ENCODE measurements around the gene IFT81.

The IFT81 gene

DNA sequence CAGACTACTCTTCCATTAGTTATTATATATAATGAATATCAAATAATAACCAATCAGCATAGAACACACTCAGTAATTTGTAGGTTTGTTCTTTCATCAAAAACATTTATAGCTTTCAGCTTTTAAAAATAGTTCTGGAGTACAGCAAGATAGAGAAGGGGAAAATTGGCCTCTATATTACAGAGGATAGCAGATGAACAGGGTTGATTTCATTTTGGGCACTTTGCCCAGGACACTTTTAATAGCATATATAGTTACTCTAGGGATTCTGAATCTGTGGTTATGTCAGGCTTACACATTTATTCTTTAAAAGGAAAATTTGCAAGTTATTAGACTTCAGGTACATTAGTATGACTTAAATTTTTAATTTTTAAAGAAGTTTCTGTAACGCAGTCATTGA is 52.6 kb downstream of the IFT81 start:
- no peaks in the 10 kb centered on the region for H3K36me3 Mint-ChIP-seq (ENCODE audit: insufficient read depth)
- no peaks in the 10 kb centered on the region for H3K27me3 Mint-ChIP-seq
- no peak overlapping the region for H3K27ac Mint-ChIP-seq (ENCODE audit: low read depth)
- DNase-seq (ENCODE audit: low spot score in 2 of 2) (no peak), ATAC-seq (replicated peaks; ENCODE audit: extremely low read depth, poor library complexity, severe bottlenecking) (no peak)
- H3K9me3 Mint-ChIP-seq = no peaks in the 10 kb centered on the region
- no peak overlapping the region for H3K4me3 Mint-ChIP-seq
- no peaks in the 10 kb centered on the region for H3K4me1 Mint-ChIP-seq

DNA sequence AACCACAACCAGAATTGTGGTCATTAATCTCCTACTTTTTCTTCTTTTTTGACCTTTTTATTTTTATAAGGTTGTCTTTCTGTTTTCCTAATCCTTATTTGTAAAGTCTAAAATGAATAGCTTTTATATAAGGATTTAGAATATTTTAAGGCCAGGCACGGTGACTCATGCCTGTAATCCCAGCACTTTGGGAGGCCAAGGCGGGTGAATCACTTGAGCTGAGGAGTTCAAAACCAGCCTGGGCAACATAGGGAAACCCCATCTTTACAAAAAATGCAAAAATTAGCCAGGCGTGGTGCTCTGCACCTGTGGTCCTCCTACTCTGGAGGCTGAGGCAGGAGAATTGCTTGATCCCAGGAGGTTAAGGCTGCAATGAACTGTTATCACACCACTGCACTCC is 55.1 kb downstream of the IFT81 start:
- Mint-ChIP-seq H3K4me1 (no peaks in the 10 kb centered on the region), H3K4me3 (no peak overlapping the region), H3K36me3 (ENCODE audit: insufficient read depth) (no peaks in the 10 kb centered on the region), H3K27me3 (no peaks in the 10 kb centered on the region), H3K27ac (ENCODE audit: low read depth) (no peak overlapping the region), H3K9me3 (no peaks in the 10 kb centered on the region)
- ATAC-seq (replicated peaks; ENCODE audit: extremely low read depth, poor library complexity, severe bottlenecking) (no peak), DNase-seq (ENCODE audit: low spot score in 2 of 2) (no peak)

DNA sequence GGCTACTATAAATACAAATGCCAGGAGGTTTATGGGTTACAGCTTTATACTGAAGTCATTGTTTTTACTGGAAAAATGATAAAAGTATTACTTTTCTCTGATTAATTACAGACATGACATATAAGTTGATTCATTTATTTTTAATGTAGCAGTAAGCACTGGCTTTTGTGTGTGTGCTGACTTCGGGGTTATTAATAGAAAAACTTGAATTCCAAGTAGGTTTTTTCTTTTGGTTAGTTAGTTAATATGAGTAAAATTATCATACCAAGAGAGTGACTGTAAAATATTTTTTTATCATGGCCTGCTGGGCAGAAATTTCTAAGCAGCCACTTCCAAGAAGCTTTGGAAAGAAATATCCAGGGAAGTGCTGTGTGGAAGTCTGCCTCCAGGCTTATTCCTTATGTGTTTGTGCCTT is 56.4 kb downstream of the IFT81 start:
- Mint-ChIP-seq H3K9me3 (no peaks in the 10 kb centered on the region), H3K4me1 (no peaks in the 10 kb centered on the region), H3K4me3 (no peak overlapping the region), H3K27ac (ENCODE audit: low read depth) (no peak overlapping the region), H3K36me3 (ENCODE audit: insufficient read depth) (no peaks in the 10 kb centered on the region), H3K27me3 (no peaks in the 10 kb centered on the region)
- no peak for ATAC-seq (replicated peaks; ENCODE audit: extremely low read depth, poor library complexity, severe bottlenecking)
- no peak for DNase-seq (ENCODE audit: low spot score in 2 of 2)

DNA sequence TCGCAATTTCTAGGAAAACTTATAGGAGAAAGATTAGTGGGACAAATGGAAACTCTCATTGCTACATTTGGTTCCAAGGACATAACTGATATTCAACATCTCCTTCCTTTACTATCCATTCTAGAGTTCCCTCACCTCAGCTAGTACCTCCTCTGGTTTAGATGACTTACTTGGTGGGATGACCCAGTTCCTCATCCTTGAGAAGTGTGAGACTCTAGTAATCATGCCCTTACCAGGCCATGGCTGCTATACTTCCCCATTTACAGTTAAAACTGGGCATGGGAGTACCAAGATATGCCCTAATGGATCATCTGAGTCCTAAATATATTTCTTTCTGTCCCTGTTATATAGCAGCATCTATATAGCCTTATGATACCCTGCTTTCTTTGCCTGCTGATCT is 58.1 kb downstream of the IFT81 start:
- peaks cover 12% of the 10 kb centered on the region for H3K9me3 Mint-ChIP-seq
- H3K4me1 Mint-ChIP-seq = no peaks in the 10 kb centered on the region
- DNase-seq (ENCODE audit: low spot score in 2 of 2) (no peak), ATAC-seq (replicated peaks; ENCODE audit: extremely low read depth, poor library complexity, severe bottlenecking) (no peak)
- no peaks in the 10 kb centered on the region for H3K27me3 Mint-ChIP-seq
- no peaks in the 10 kb centered on the region for H3K36me3 Mint-ChIP-seq (ENCODE audit: insufficient read depth)
- H3K4me3 Mint-ChIP-seq = no peak overlapping the region
- H3K27ac Mint-ChIP-seq (ENCODE audit: low read depth) = no peak overlapping the region

DNA sequence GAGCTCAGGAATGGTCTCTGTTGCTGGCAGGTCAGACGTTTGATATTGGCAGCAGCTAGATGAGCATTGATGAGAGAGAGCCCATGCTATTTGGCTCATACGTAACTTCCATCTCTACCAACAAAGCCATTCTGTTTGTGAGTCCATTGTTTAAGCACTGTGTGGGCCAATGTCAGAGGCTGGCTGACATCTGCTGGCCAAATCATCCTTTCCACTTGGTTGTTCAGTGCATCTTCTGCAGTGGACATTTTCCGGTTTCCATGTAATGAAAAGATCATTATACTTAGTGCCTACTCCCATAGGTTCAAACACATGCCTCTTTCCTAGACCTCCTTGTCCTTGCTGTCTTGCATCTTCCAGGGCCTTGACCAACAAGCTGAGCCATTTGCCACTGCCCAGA is 59.2 kb downstream of the IFT81 start:
- H3K4me1 Mint-ChIP-seq = no peaks in the 10 kb centered on the region
- H3K9me3 Mint-ChIP-seq = peaks cover 12% of the 10 kb centered on the region
- DNase-seq (ENCODE audit: low spot score in 2 of 2) (no peak), ATAC-seq (replicated peaks; ENCODE audit: extremely low read depth, poor library complexity, severe bottlenecking) (no peak)
- H3K4me3 Mint-ChIP-seq = no peak overlapping the region
- H3K27me3 Mint-ChIP-seq = no peaks in the 10 kb centered on the region
- H3K36me3 Mint-ChIP-seq (ENCODE audit: insufficient read depth) = no peaks in the 10 kb centered on the region
- H3K27ac Mint-ChIP-seq (ENCODE audit: low read depth) = no peak overlapping the region

DNA sequence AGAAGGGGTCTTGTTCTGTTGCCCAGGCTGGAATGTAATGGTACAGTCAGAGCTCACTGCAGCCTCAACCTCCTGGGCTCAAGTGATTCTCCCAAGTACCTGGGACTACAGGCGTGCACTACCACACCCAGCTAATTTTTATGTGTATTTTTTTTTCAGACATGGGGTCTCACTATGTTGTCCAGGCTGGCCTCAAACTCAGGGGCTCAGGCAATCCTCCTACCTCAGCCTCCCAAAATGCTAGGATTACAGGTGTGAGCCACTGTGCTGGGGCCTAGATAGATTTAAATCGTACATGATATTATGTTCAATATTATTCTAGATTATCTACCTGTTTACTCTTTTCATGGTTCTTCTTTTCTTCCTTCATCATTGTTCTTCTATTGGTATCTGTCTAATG is 61.5 kb downstream of the IFT81 start:
- no peak overlapping the region for H3K27ac Mint-ChIP-seq (ENCODE audit: low read depth)
- H3K27me3 Mint-ChIP-seq = no peaks in the 10 kb centered on the region
- no peak overlapping the region for H3K4me3 Mint-ChIP-seq
- H3K9me3 Mint-ChIP-seq = peaks cover 12% of the 10 kb centered on the region
- ATAC-seq (replicated peaks; ENCODE audit: extremely low read depth, poor library complexity, severe bottlenecking) (no peak), DNase-seq (ENCODE audit: low spot score in 2 of 2) (no peak)
- H3K4me1 Mint-ChIP-seq = no peaks in the 10 kb centered on the region
- no peaks in the 10 kb centered on the region for H3K36me3 Mint-ChIP-seq (ENCODE audit: insufficient read depth)

DNA sequence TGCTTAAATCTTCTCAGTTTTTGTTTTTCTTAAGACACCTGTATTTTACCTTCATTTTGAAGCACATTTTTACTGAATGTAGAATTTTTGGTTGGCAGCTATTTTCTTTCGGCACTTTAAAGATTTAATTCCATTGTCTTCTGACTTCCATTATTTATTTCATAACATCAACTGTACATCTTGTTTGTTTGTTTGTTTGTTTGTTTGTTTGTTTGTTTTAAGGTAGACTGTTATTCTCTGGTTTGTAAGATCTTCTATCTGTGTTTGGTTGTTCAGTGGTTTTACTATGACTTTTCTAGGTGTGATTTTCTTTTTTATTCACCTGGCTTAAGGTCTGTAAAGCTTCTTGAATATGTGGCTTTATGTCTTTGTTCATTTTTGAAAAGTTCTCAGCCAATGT is 61.9 kb downstream of the IFT81 start:
- ATAC-seq (replicated peaks; ENCODE audit: extremely low read depth, poor library complexity, severe bottlenecking) (no peak), DNase-seq (ENCODE audit: low spot score in 2 of 2) (no peak)
- H3K9me3 Mint-ChIP-seq = peaks cover 12% of the 10 kb centered on the region
- H3K27me3 Mint-ChIP-seq = no peaks in the 10 kb centered on the region
- no peaks in the 10 kb centered on the region for H3K36me3 Mint-ChIP-seq (ENCODE audit: insufficient read depth)
- no peaks in the 10 kb centered on the region for H3K4me1 Mint-ChIP-seq
- no peak overlapping the region for H3K27ac Mint-ChIP-seq (ENCODE audit: low read depth)
- no peak overlapping the region for H3K4me3 Mint-ChIP-seq

DNA sequence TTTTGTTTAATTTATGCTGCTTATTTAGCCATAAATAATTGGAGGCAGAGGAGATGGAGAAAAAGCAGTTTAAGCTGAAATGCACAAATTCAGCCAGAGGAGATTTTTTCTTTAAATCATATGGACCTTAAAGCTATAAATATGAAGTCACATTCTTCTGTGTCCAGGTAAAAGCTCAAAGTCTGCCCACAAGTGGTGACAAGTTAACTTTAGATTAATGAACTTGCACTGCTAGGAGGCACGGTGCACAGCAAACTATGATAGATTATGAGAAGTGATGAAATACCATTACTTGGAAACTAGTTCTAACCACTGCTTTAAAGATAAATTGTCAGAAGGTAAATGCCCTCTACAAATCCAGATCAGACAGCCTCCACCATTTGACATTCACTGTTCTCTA is 69.0 kb downstream of the IFT81 start:
- Mint-ChIP-seq H3K27ac (ENCODE audit: low read depth) (no peak overlapping the region), H3K9me3 (no peaks in the 10 kb centered on the region), H3K27me3 (no peaks in the 10 kb centered on the region), H3K4me3 (no peak overlapping the region), H3K4me1 (no peaks in the 10 kb centered on the region), H3K36me3 (ENCODE audit: insufficient read depth) (no peaks in the 10 kb centered on the region)
- ATAC-seq (replicated peaks; ENCODE audit: extremely low read depth, poor library complexity, severe bottlenecking) = no peak
- DNase-seq (ENCODE audit: low spot score in 2 of 2) = no peak

DNA sequence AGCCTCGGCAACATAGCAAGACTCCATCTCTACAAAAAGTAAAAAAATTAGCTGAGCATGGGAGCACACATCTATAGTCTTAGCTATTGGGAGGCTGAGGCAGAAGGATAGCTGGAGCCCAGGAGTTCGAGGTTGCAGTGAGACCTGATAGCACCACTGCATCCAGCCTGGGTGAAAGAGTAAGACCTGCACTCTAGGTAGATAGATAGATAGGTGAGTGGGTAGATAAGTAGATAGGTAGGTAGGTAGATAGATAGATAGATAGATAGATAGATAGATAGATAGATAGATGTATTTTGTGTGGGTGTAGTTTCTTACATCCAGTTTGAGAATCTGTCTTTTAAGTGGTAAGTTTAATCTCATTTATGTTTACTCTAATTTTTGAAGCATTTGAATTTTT is 72.8 kb downstream of the IFT81 start:
- H3K4me1 Mint-ChIP-seq = peaks cover 5% of the 10 kb centered on the region
- ATAC-seq (replicated peaks; ENCODE audit: extremely low read depth, poor library complexity, severe bottlenecking) (no peak), DNase-seq (ENCODE audit: low spot score in 2 of 2) (no peak)
- no peak overlapping the region for H3K4me3 Mint-ChIP-seq
- no peaks in the 10 kb centered on the region for H3K9me3 Mint-ChIP-seq
- H3K27ac Mint-ChIP-seq (ENCODE audit: low read depth) = no peak overlapping the region
- H3K27me3 Mint-ChIP-seq = no peaks in the 10 kb centered on the region
- no peaks in the 10 kb centered on the region for H3K36me3 Mint-ChIP-seq (ENCODE audit: insufficient read depth)

DNA sequence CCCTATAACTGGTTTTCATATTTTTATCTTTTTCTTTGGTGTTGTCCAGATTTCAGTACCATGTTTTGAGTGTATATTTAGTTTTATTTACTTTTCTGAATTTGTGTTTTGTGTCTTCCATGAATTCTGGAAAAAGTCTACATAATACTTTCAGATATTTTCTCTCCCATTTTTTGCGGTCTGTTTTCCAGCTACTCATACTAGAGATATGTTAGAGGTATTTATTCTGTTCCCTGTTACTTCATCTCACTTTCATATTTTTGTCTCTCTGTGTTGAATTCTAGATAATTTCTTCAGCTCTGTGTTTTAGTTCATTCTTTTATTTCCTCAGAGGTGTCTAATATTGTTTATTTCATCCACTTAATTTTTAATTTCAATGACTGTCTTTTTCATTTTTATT is 74.2 kb downstream of the IFT81 start:
- Mint-ChIP-seq H3K27me3 (no peaks in the 10 kb centered on the region), H3K27ac (ENCODE audit: low read depth) (peak overlapping the region; percentile 50), H3K9me3 (no peaks in the 10 kb centered on the region), H3K4me3 (no peak overlapping the region), H3K36me3 (ENCODE audit: insufficient read depth) (no peaks in the 10 kb centered on the region), H3K4me1 (peaks cover 5% of the 10 kb centered on the region)
- ATAC-seq (replicated peaks; ENCODE audit: extremely low read depth, poor library complexity, severe bottlenecking) (no peak), DNase-seq (ENCODE audit: low spot score in 2 of 2) (no peak)

DNA sequence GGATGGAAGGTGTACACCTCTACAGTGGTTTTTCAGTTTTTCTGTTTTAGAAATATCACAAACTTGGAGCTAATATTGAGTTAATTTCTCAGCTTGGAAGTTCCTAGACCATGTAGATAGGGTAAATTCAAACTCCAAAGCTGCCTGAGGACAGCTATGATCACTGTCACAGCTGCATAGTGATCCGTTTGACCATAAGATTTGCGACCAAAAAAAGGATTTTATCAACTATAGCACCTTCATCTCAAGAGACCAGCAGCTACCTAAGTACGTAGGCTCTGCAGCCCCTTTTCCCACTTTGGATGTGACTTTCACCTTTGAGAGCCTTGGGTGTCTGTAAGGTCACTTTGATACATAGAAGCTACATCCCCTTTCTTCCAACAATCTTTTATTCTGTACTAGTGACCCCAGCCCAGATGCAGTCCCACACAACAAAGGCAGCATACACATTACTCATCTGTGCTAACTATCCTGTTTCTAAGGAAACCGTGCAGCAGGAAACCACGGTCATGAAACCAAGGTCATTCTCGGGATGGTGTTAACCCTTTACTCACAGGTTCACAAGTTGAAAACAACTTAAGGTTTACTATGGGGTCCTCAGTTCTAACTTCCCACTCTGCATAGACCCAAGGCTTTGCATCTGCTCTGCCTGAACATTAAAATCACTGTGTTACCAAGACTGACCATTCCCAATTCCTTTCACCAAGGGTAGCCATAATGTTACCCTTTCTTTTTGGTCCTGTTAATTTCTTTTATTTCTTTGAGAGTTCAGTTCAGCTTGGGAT is 75.4 kb downstream of the IFT81 start:
- no peaks in the 10 kb centered on the region for H3K36me3 Mint-ChIP-seq (ENCODE audit: insufficient read depth)
- H3K4me1 Mint-ChIP-seq = peaks cover 5% of the 10 kb centered on the region
- no peaks in the 10 kb centered on the region for H3K9me3 Mint-ChIP-seq
- ATAC-seq (replicated peaks; ENCODE audit: extremely low read depth, poor library complexity, severe bottlenecking) (no peak), DNase-seq (ENCODE audit: low spot score in 2 of 2) (no peak)
- no peaks in the 10 kb centered on the region for H3K27me3 Mint-ChIP-seq
- no peak overlapping the region for H3K4me3 Mint-ChIP-seq
- no peak overlapping the region for H3K27ac Mint-ChIP-seq (ENCODE audit: low read depth)

DNA sequence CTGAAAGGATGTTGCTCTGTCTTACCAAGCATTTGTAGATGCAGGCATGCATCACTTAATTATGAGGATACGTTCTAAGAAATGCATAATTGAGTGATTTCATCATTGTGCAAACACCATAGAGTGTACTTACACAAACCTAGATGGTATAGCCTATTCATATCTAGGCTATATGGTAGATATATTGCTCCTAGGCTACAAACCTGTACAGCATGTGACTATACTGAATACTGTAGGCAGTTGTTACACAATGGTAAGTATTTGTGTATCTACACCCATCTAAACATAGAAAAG is 75.9 kb downstream of the IFT81 start:
- ATAC-seq (replicated peaks; ENCODE audit: extremely low read depth, poor library complexity, severe bottlenecking) (no peak), DNase-seq (ENCODE audit: low spot score in 2 of 2) (no peak)
- Mint-ChIP-seq H3K27ac (ENCODE audit: low read depth) (no peak overlapping the region), H3K4me1 (peaks cover 5% of the 10 kb centered on the region), H3K4me3 (no peak overlapping the region), H3K36me3 (ENCODE audit: insufficient read depth) (no peaks in the 10 kb centered on the region), H3K9me3 (no peaks in the 10 kb centered on the region), H3K27me3 (no peaks in the 10 kb centered on the region)

DNA sequence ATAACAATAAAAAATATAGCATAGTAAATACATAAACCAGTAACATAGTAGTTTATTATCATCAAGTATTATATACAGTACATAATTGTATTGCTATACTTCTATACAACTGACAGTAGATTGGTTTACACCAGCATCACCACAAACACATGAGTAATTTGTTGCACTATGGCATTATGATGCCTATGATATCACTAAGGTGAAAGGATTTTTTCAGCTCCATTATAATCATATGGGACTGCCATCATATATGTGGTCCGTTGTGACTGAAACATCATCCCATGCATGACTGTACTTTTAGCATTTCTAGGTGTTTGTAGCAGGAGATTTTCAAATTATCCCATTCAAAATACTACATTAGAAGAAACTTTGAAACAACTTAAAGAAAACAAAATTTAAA is 77.8 kb downstream of the IFT81 start:
- Mint-ChIP-seq H3K4me3 (no peak overlapping the region), H3K27ac (ENCODE audit: low read depth) (no peak overlapping the region), H3K36me3 (ENCODE audit: insufficient read depth) (no peaks in the 10 kb centered on the region), H3K4me1 (peaks cover 5% of the 10 kb centered on the region), H3K27me3 (no peaks in the 10 kb centered on the region), H3K9me3 (no peaks in the 10 kb centered on the region)
- ATAC-seq (replicated peaks; ENCODE audit: extremely low read depth, poor library complexity, severe bottlenecking) (no peak), DNase-seq (ENCODE audit: low spot score in 2 of 2) (no peak)

DNA sequence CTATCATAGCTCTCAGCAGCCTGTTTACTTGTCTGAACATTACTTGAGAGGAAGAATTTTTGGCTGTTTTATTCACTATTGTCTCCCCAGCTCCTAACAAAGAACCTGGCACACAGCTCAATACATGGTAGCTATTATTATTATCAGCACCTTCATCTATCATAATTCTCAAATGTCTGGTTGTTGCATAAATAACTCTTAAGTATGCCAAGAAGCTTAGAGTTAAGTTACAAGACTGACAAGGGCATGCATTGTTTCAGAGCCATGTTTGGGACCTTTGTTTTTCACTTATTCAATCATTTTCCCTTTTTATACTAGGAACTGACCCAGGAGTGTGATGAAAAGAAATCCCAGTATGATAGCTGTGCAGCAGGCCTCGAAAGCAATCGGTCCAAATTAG is 79.4 kb downstream of the IFT81 start:
- Mint-ChIP-seq H3K27me3 (no peaks in the 10 kb centered on the region), H3K4me3 (no peak overlapping the region), H3K36me3 (ENCODE audit: insufficient read depth) (no peaks in the 10 kb centered on the region), H3K4me1 (peaks cover 5% of the 10 kb centered on the region), H3K27ac (ENCODE audit: low read depth) (no peak overlapping the region), H3K9me3 (no peaks in the 10 kb centered on the region)
- DNase-seq (ENCODE audit: low spot score in 2 of 2) (no peak), ATAC-seq (replicated peaks; ENCODE audit: extremely low read depth, poor library complexity, severe bottlenecking) (no peak)
